Measurements from ENCODE around the gene WNT9B.

DNA sequence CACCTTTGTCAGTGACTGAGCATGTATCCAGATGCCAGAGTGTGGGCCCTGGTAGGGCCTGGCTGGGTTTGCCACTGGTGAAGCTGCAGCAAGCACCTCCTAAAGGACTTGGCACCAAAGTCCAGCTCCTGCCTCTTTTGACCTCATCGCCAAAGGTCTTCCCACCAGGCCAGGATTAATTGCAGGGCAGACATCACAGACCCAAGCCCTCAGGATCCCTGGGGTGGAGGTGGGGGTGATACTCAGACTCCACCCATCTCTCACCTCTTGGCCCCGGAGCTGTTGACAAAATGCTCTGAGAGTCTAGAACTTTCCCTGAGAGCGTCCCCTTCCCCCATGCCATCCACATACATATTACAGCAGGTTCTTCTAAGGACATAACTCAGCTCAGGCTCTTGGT is 37.5 kb upstream of the WNT9B start:
- TF ChIP-seq, protein P1, sequence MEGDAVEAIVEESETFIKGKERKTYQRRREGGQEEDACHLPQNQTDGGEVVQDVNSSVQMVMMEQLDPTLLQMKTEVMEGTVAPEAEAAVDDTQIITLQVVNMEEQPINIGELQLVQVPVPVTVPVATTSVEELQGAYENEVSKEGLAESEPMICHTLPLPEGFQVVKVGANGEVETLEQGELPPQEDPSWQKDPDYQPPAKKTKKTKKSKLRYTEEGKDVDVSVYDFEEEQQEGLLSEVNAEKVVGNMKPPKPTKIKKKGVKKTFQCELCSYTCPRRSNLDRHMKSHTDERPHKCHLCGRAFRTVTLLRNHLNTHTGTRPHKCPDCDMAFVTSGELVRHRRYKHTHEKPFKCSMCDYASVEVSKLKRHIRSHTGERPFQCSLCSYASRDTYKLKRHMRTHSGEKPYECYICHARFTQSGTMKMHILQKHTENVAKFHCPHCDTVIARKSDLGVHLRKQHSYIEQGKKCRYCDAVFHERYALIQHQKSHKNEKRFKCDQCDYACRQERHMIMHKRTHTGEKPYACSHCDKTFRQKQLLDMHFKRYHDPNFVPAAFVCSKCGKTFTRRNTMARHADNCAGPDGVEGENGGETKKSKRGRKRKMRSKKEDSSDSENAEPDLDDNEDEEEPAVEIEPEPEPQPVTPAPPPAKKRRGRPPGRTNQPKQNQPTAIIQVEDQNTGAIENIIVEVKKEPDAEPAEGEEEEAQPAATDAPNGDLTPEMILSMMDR (IDR thresholded peaks at IDR 0.05; ENCODE audit: poor library complexity), result no peak
- no peak for TF ChIP-seq EZH2phosphoT487 (IDR thresholded peaks at IDR 0.05; ENCODE audit: low read depth, severe bottlenecking, unreplicated experiment)

All from hepatocyte (in vitro differentiated cells).